Brain microvascular endothelial cell (primary cell): Measurements from ENCODE around the gene ZBTB16.

ENCODE experiments used
- DNase-seq: peaks from one replicate; pipeline ENCODE4 v3.0.0-alpha.2; 2020
- H3K27ac ChIP-seq: fragments of 250-450 bp; sonication (Bioruptor Pico); 2 replicates; pipeline ENCODE4 v1.5.1; 2020; ENCODE audit warnings: mild to moderate bottlenecking, moderate library complexity
- H3K27me3 ChIP-seq: fragments of 250-450 bp; sonication (Bioruptor Pico); replicated peaks from 2 replicates; pipeline ENCODE4 v1.5.1; 2020; ENCODE audit warnings: mild to moderate bottlenecking
- H3K36me3 ChIP-seq: fragments of 250-450 bp; sonication (Bioruptor Pico); replicated peaks from 2 replicates; pipeline ENCODE4 v1.5.1; 2020; ENCODE audit warnings: mild to moderate bottlenecking
- H3K4me3 ChIP-seq: 2 replicates; pipeline ENCODE4 v1.5.1; 2011; ENCODE audit warnings: low read depth, mild to moderate bottlenecking, control low read depth, low read length, moderate library complexity
- in situ Hi-C: cut with HindIII; loops from 2 replicates; pipeline ENCODE4 v1.10.0; 2017; ENCODE audit warnings: low sequenced_read_pairs, low pct_ligation_motif_present
- TF ChIP-seq, protein P1 (sequence below): IDR thresholded peaks from 2 replicates; pipeline ENCODE4 v1.5.1; 2011; ENCODE audit warnings: low read depth, mild to moderate bottlenecking, moderate library complexity, low read length, control low read depth, inconsistent platforms; ENCODE audit errors: missing control alignments

Gene ZBTB16

DNA sequence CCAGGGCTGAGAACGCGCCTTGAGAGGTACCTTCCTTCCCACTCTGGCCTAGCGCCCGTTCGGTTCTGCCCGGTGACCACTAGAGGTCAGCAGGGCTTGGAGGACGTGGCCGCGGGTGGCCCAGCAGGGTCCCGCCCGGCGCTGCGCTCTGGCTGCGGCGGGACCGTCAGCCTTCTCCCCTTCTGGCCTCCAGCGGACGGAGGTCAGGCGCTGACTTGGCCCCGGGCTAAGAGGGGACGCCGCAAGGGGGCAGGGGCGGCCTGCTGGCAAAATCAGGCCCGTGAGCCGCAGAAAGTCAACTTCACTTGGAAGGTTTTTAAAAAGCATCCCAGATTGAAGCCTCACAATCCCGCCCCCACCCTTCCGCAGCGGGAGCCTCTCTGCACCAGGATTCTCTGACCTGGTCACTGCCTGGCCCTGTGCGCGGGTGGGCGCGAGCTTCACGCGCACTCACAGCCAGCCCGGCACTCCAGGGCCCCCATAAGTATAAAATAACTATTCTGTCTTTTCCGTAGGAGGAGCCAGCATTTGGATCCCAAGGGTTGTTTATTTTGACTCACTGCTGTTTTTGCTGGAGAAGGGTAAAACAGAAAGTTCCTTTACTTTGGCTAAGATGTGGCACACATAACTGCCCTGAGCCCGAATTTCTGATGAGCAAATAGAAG lies 23.2 kb upstream of the ZBTB16 start:
- Histone ChIP-seq H3K36me3 (no peaks in the 10 kb centered on the region), H3K27ac (no peak overlapping the region), H3K27me3 (peaks cover 2% of the 10 kb centered on the region), H3K4me3 (peak overlapping the region; percentile 43)
- TF ChIP-seq, protein P1, sequence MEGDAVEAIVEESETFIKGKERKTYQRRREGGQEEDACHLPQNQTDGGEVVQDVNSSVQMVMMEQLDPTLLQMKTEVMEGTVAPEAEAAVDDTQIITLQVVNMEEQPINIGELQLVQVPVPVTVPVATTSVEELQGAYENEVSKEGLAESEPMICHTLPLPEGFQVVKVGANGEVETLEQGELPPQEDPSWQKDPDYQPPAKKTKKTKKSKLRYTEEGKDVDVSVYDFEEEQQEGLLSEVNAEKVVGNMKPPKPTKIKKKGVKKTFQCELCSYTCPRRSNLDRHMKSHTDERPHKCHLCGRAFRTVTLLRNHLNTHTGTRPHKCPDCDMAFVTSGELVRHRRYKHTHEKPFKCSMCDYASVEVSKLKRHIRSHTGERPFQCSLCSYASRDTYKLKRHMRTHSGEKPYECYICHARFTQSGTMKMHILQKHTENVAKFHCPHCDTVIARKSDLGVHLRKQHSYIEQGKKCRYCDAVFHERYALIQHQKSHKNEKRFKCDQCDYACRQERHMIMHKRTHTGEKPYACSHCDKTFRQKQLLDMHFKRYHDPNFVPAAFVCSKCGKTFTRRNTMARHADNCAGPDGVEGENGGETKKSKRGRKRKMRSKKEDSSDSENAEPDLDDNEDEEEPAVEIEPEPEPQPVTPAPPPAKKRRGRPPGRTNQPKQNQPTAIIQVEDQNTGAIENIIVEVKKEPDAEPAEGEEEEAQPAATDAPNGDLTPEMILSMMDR: peak; percentile 77
- DNase-seq: no peak
- in situ Hi-C loops: loop anchor here (25.0 kb wide), 1 partner anchor 226 kb away; no protein-coding TSS in a partner anchor

DNA sequence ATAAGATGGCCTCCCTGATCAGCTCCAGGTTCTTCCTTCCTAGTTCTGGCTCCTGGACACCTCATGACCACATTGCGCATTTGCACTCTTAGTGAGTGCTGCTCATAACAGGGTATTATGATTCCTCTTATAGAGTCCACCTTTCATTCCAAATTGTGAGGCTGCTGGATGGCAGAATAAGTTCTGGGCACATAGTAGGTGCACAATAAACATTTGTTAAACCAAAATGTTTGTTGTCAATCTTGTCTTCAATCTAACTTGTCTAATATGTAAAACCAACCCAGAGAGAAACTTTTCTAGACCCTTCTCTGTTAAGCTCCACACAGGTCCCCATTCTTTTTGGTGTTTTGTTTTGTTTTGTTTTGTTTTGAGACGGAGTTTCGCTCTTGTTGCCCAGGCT lies 22.6 kb upstream of the ZBTB16 start:
- Histone ChIP-seq H3K27me3 (peaks cover 2% of the 10 kb centered on the region), H3K36me3 (no peaks in the 10 kb centered on the region), H3K27ac (no peak overlapping the region), H3K4me3 (no peak overlapping the region)
- in situ Hi-C loops: loop anchor here (25.0 kb wide), 1 partner anchor 225 kb away; no protein-coding TSS in a partner anchor
- no peak for DNase-seq
- TF ChIP-seq, protein P1: no peak

DNA sequence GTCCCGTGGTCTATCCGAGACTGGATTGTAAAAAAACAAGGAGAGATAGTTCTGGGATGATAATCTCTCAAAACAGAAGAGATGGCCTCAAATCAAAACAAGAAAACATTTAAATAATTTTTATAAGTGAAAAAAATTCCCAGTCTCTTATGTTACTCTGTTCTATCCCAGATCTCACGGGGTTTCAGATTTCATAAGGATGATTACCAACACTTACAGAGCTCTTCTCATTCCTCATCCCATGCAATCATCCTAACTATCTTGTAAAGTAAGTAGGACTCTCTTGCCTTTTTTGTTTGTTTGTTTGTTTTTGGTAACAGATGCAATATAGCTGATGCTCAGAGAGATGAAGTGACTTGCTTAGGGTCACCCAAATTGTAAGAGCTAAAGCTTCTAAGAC lies 20.0 kb upstream of the ZBTB16 start:
- H3K4me3 ChIP-seq: no peak overlapping the region
- no peaks in the 10 kb centered on the region for H3K36me3 ChIP-seq
- DNase-seq: no peak
- no peak overlapping the region for H3K27ac ChIP-seq
- in situ Hi-C loops: loop anchor here (25.0 kb wide), 1 partner anchor 223 kb away; no protein-coding TSS in a partner anchor
- H3K27me3 ChIP-seq: peaks cover 1% of the 10 kb centered on the region
- TF ChIP-seq, protein P1: no peak

DNA sequence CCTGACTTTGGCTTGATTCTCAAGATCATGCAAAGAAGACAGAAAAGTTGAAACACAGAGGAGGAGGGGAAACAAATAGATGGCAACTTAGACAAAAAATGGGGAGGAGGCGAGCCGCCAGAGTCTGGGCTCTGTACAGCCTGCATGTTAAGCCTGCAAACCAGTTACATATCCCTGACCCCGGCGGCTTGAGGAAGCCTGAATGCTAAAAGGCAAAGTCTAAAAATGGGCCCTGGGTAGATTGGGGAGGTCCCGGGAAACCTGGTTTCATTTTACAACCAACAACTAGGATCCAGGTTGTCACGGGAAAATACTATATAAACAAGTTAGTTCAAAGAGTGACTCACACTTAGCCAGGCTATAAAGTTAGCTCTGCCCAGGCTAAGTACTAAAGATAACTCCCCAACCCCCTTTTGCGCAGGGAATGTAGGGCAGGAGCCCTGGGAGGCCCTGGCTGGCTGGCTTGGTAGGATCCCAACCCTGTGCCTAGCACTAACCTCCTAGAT lies 18.8 kb upstream of the ZBTB16 start:
- DNase-seq: no peak
- Histone ChIP-seq H3K27me3 (no peaks in the 10 kb centered on the region), H3K36me3 (no peaks in the 10 kb centered on the region), H3K27ac (no peak overlapping the region), H3K4me3 (no peak overlapping the region)
- in situ Hi-C loops: loop anchor here (25.0 kb wide), 1 partner anchor 222 kb away; no protein-coding TSS in a partner anchor
- TF ChIP-seq, protein P1: no peak

DNA sequence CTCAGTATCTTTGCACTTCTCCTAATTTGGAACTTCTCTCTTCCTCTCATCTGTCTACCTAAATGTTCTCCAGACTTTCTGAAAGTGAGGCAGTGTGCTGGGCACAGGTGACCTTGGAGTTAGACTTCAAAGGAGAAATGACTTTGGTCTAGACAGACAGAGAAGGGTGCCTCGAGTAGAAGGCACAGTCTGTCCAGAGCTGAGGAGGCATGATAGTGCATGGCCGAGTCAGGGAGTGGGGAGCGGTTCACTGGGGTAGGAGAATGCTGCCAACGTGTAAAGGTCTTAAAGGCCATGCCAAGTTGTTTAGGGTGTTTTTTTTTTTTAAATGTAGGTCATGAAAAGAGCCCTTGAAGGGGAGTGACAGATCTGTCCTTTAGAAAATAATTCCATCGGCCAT lies 17.3 kb upstream of the ZBTB16 start:
- in situ Hi-C loops: loop anchor here (25.0 kb wide), 1 partner anchor 220 kb away; no protein-coding TSS in a partner anchor
- Histone ChIP-seq H3K36me3 (no peaks in the 10 kb centered on the region), H3K27ac (no peak overlapping the region), H3K4me3 (no peak overlapping the region), H3K27me3 (no peaks in the 10 kb centered on the region)
- TF ChIP-seq, protein P1: no peak
- DNase-seq: no peak
